ENCODE data around the gene NAALADL2. TPM values are rescaled to one million over a fixed set of nuclear protein-coding genes. Genes with fewer than 3 reads are reported as not detected.

NAALADL2 gene
- total RNA-seq, 1 donor from 2014 or later, result 2.9 TPM

- Histone ChIP-seq H3K4me3 (ENCODE audit: low read depth, low read length) (no peak overlapping the region), H3K27me3 (ENCODE audit: control insufficient read depth, insufficient read depth, low read length) (no peaks in the 10 kb centered on the region), H3K36me3 (ENCODE audit: control insufficient read depth, insufficient read depth, low read length) (no peaks in the 10 kb centered on the region)
- DNase-seq (ENCODE audit: low read depth), result no peak
- TF ChIP-seq, protein P1, sequence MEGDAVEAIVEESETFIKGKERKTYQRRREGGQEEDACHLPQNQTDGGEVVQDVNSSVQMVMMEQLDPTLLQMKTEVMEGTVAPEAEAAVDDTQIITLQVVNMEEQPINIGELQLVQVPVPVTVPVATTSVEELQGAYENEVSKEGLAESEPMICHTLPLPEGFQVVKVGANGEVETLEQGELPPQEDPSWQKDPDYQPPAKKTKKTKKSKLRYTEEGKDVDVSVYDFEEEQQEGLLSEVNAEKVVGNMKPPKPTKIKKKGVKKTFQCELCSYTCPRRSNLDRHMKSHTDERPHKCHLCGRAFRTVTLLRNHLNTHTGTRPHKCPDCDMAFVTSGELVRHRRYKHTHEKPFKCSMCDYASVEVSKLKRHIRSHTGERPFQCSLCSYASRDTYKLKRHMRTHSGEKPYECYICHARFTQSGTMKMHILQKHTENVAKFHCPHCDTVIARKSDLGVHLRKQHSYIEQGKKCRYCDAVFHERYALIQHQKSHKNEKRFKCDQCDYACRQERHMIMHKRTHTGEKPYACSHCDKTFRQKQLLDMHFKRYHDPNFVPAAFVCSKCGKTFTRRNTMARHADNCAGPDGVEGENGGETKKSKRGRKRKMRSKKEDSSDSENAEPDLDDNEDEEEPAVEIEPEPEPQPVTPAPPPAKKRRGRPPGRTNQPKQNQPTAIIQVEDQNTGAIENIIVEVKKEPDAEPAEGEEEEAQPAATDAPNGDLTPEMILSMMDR (IDR thresholded peaks at IDR 0.05; ENCODE audit: insufficient read depth, low read length, poor library complexity, severe bottlenecking), result no peak
Measured at GRCh38 chr3:175411405-175411804, 552.3 kb downstream of the NAALADL2 start.

GRCh38 chr3:175411946-175412345 lies 552.8 kb downstream of the NAALADL2 start:
- no peak for DNase-seq (ENCODE audit: low read depth)
- TF ChIP-seq, protein P1 (IDR thresholded peaks at IDR 0.05; ENCODE audit: insufficient read depth, low read length, poor library complexity, severe bottlenecking), result no peak
- Histone ChIP-seq H3K36me3 (ENCODE audit: control insufficient read depth, insufficient read depth, low read length) (no peaks in the 10 kb centered on the region), H3K27me3 (ENCODE audit: control insufficient read depth, insufficient read depth, low read length) (no peaks in the 10 kb centered on the region), H3K4me3 (ENCODE audit: low read depth, low read length) (no peak overlapping the region)

GRCh38 chr3:175413926-175414325 lies 554.8 kb downstream of the NAALADL2 start:
- TF ChIP-seq, protein P1 (IDR thresholded peaks at IDR 0.05; ENCODE audit: insufficient read depth, low read length, poor library complexity, severe bottlenecking), result no peak
- DNase-seq (ENCODE audit: low read depth), result no peak
- no peaks in the 10 kb centered on the region for H3K36me3 ChIP-seq (ENCODE audit: control insufficient read depth, insufficient read depth, low read length)
- H3K4me3 ChIP-seq (ENCODE audit: low read depth, low read length), result no peak overlapping the region
- H3K27me3 ChIP-seq (ENCODE audit: control insufficient read depth, insufficient read depth, low read length), result no peaks in the 10 kb centered on the region

DNA sequence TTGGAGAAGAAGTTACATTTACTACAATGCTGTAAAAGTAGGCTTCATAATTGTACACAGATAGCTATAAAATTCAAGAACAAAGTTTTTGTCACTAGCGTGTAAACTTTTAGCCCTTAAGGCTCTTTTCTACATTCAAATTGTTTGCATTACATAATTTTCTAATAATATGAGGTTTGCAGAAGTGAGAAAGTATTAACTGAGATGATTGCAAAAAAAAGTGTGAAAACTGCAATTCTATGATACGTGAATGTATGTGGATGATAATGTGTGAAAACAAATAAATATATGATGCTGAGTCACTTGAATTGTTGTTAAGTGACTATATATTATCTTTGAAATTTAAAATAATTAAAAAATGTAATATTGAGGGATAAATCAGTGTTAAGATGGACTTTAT lies 557.5 kb downstream of the NAALADL2 start:
- Histone ChIP-seq H3K36me3 (ENCODE audit: control insufficient read depth, insufficient read depth, low read length) (no peaks in the 10 kb centered on the region), H3K4me3 (ENCODE audit: low read depth, low read length) (no peak overlapping the region), H3K27me3 (ENCODE audit: control insufficient read depth, insufficient read depth, low read length) (no peaks in the 10 kb centered on the region)
- DNase-seq (ENCODE audit: low read depth), result no peak
- TF ChIP-seq, protein P1 (IDR thresholded peaks at IDR 0.05; ENCODE audit: insufficient read depth, low read length, poor library complexity, severe bottlenecking), result no peak

DNA sequence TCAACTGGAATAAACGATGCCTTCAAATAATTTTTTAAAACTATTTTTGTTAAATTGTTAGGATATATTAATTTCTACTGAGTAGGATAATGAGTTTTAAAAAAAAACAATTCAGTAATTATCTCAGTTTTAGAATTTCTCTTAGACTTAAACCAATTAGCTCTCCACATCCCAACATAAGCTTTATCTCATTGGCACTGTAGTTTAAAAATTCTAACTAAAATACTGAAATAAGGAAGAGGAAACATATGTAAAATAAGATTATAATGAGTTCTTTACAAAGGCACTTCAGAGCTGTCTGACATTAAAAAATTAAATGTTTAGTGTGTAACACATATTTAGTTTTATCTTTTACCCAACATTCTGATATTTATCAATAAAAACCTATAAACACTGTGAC lies 558.3 kb downstream of the NAALADL2 start:
- TF ChIP-seq, protein P1 (IDR thresholded peaks at IDR 0.05; ENCODE audit: insufficient read depth, low read length, poor library complexity, severe bottlenecking), result no peak
- no peak overlapping the region for H3K4me3 ChIP-seq (ENCODE audit: low read depth, low read length)
- H3K36me3 ChIP-seq (ENCODE audit: control insufficient read depth, insufficient read depth, low read length), result no peaks in the 10 kb centered on the region
- DNase-seq (ENCODE audit: low read depth), result no peak
- H3K27me3 ChIP-seq (ENCODE audit: control insufficient read depth, insufficient read depth, low read length), result no peaks in the 10 kb centered on the region

DNA sequence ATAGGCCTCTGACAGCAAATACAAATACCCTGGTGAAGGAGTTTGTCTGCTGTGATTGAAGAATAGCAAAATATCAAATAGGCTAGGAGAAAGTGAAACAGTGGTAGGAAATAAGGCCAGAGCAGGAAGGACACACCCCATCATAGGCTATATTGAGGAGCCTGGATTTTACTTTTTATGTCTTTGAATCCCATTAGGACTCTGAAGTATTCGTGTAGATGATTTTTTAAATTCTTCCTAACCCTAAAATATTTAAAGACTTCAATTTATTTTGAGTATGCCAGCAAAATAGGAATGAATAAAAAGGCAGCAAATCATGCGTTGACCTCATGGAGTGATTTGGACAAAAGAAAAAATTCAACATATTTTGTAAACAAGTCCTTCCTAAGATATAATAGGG lies 562.8 kb downstream of the NAALADL2 start:
- TF ChIP-seq, protein P1 (IDR thresholded peaks at IDR 0.05; ENCODE audit: insufficient read depth, low read length, poor library complexity, severe bottlenecking), result no peak
- H3K4me3 ChIP-seq (ENCODE audit: low read depth, low read length), result no peak overlapping the region
- H3K36me3 ChIP-seq (ENCODE audit: control insufficient read depth, insufficient read depth, low read length), result no peaks in the 10 kb centered on the region
- DNase-seq (ENCODE audit: low read depth), result no peak
- no peaks in the 10 kb centered on the region for H3K27me3 ChIP-seq (ENCODE audit: control insufficient read depth, insufficient read depth, low read length)

Measured in kidney epithelial cell (primary cell).